PC-9 (cell line): ENCODE results near the gene BTNL8. TPM values are rescaled to one million over a fixed set of nuclear protein-coding genes. Genes with fewer than 3 reads are reported as not detected.

Source experiments
- BruUV-seq: library from RNA; stranded (reverse); fragments of 400-500 nt; replicated peaks from 2 replicates; lab custom pipeline; 2021; lab: Mats Ljungman, UMichigan
- CTCF ChIA-PET: fragments of 300-600 bp; sonication (Branson Sonifier 250); formaldehyde crosslinking; loops from one replicate; lab custom pipeline; 2022; ENCODE audit warnings: antibody characterized with exemption; lab: Charles Lee
- POLR2A ChIA-PET: fragments of 300-600 bp; sonication (Branson Sonifier 250); formaldehyde crosslinking; loops from one replicate; lab custom pipeline; 2022; ENCODE audit warnings: antibody characterized with exemption; ENCODE audit not compliant: unreplicated experiment; lab: Charles Lee
- DNase-seq, 2 experiments: peaks; one replicate each; pipeline versions ENCODE4 v3.0.0 to v3.0.0-alpha.2; 2015 to 2022; ENCODE audit warnings: mixed read lengths in 1 of 2
- H2AFZ ChIP-seq: fragments of 200-600 bp; sonication (generic); 2 replicates; pipeline ENCODE4 v1.8.1; 2017; ENCODE audit warnings: antibody characterized with exemption
- H3F3A ChIP-seq: fragments of 200-600 bp; sonication (generic); 2 replicates; pipeline ENCODE4 v1.8.1; 2017; ENCODE audit warnings: antibody characterized with exemption, mild to moderate bottlenecking, low read depth; ENCODE audit not compliant: insufficient read depth
- H3K27ac ChIP-seq: fragments of 200-600 bp; sonication (generic); 2 replicates; pipeline ENCODE4 v1.6.1; 2016; ENCODE audit warnings: mixed run types
- H3K27me3 ChIP-seq: fragments of 200-600 bp; sonication (generic); 2 replicates; pipeline ENCODE4 v1.6.1; 2016; ENCODE audit warnings: low read depth, mixed run types; ENCODE audit not compliant: insufficient read depth
- H3K36me3 ChIP-seq: fragments of 200-600 bp; sonication (generic); 2 replicates; pipeline ENCODE4 v1.6.1; 2016; ENCODE audit warnings: low read depth, mixed run types
- H3K4me1 ChIP-seq: fragments of 200-600 bp; sonication (generic); replicated peaks from 2 replicates; pipeline ENCODE4 v1.6.1; 2016; ENCODE audit warnings: mixed run types; ENCODE audit not compliant: insufficient read depth
- H3K4me2 ChIP-seq: fragments of 200-600 bp; sonication (generic); 2 replicates; pipeline ENCODE4 v1.6.1; 2017; ENCODE audit warnings: mixed run types
- H3K4me3 ChIP-seq: fragments of 200-600 bp; sonication (generic); 2 replicates; pipeline ENCODE4 v1.6.1; 2016; ENCODE audit warnings: mixed run types
- H3K79me2 ChIP-seq: fragments of 200-600 bp; sonication (generic); 2 replicates; pipeline ENCODE4 v1.6.1; 2017; ENCODE audit warnings: low read depth, mixed run types
- H3K9me2 ChIP-seq: fragments of 200-600 bp; sonication (generic); 2 replicates; pipeline ENCODE4 v1.8.1; 2017; ENCODE audit warnings: mild to moderate bottlenecking; ENCODE audit not compliant: insufficient read depth
- H3K9me3 ChIP-seq: fragments of 200-600 bp; sonication (generic); 2 replicates; pipeline ENCODE4 v1.8.1; 2016; ENCODE audit warnings: low read depth; ENCODE audit not compliant: insufficient read depth
- H4K20me1 ChIP-seq: fragments of 200-600 bp; sonication (generic); 2 replicates; pipeline ENCODE4 v1.8.1; 2017; ENCODE audit not compliant: insufficient read depth
- EZH2 ChIP-seq: fragments of 200-600 bp; sonication (generic); IDR thresholded peaks from 2 replicates; pipeline ENCODE4 v1.8.0; 2017; ENCODE audit warnings: antibody characterized with exemption, low read depth
- intact Hi-C: fragments of 100-400 bp; cut with micrococcal nuclease; formaldehyde crosslinking; loops from one replicate; pipeline ENCODE4 v1.10.0; 2022; ENCODE audit not compliant: unreplicated experiment
- total RNA-seq: library from RNA; stranded (reverse); gene quantifications from 2 replicates; pipeline ENCODE4 v1.2.3, GENCODE V29; 2021
- TF ChIP-seq, protein P1 (sequence below): fragments of 200-600 bp; sonication (generic); conservative IDR thresholded peaks from 2 replicates; pipeline ENCODE4 v1.6.1; 2017; ENCODE audit warnings: mixed run types, antibody characterized with exemption, mild to moderate bottlenecking, moderate library complexity

BTNL8 gene
- total RNA-seq, 1 experiment from 2014 or later = not detected

DNA sequence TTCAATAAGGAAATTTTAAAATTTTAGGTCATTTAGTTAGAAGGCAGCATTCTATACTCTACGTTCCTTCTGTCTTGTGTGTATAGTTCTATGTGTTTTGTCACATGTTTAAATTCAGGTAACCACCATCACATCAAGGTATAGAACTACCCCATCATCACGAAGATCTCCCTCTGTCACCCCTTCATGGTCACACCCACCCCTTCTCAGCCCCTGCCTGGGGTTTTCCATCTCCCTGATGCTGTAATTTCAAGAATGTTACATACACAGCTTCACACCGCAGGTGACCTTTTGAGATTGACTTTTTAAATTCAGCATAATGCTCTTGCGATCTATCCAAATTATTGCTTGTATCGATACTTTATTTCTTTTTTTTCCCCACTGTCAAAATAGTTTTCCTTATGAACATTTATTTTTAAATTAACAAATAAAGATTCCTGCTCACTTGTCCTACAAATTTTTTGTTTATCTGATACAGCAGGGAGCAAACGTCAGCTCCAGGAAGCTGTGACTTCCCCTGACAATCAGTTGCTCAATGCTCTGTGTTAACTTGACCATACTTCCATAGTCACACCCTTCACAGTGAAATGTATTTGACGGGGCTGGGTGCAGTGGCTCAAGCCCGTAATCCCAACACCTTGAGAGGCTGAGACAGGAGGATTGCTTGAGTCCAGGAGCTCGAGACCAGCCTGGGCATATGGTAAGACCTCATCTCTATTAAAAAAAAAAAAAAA is 10.2 kb downstream of the BTNL8 start:
- CTCF ChIA-PET = no interaction called here
- peaks cover 26% of the 10 kb centered on the region for H3K27me3 ChIP-seq
- no TSS peak for BruUV-seq

DNA sequence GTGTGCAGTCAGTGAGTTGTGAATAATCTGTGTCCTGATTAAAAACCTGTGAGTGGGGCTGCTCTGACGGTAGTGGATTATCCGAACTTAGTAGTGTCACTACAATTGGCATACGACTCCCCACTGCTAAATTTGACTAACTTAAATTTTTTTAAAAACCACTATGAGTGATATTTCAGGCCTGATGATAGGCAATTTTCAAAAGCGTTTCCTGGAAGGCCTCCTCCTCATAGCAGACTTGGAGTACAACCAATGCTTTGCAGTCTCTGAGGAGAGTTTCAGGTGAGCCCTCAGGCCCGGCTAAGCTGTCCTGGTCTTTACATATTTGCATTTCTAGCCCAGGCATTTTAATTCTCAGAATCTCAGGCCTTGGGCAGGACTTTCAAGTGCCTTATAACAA is 10.8 kb downstream of the BTNL8 start:
- Histone ChIP-seq H2AFZ (no peak overlapping the region), H3K4me1 (no peaks in the 10 kb centered on the region), H3K9me2 (no peaks in the 10 kb centered on the region), H3K4me2 (no peak overlapping the region), H4K20me1 (no peaks in the 10 kb centered on the region), H3K27me3 (peaks cover 26% of the 10 kb centered on the region), H3K4me3 (no peak overlapping the region), H3K27ac (no peak overlapping the region), H3K36me3 (no peaks in the 10 kb centered on the region), H3K79me2 (no peaks in the 10 kb centered on the region), H3F3A (no peaks in the 10 kb centered on the region), H3K9me3 (no peaks in the 10 kb centered on the region)
- no TSS peak for BruUV-seq
- ChIA-PET POLR2A (no interaction called here), CTCF (no interaction called here)
- TF ChIP-seq, protein P1, sequence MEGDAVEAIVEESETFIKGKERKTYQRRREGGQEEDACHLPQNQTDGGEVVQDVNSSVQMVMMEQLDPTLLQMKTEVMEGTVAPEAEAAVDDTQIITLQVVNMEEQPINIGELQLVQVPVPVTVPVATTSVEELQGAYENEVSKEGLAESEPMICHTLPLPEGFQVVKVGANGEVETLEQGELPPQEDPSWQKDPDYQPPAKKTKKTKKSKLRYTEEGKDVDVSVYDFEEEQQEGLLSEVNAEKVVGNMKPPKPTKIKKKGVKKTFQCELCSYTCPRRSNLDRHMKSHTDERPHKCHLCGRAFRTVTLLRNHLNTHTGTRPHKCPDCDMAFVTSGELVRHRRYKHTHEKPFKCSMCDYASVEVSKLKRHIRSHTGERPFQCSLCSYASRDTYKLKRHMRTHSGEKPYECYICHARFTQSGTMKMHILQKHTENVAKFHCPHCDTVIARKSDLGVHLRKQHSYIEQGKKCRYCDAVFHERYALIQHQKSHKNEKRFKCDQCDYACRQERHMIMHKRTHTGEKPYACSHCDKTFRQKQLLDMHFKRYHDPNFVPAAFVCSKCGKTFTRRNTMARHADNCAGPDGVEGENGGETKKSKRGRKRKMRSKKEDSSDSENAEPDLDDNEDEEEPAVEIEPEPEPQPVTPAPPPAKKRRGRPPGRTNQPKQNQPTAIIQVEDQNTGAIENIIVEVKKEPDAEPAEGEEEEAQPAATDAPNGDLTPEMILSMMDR = no peak
- TF ChIP-seq EZH2 = no peak
- no peak for DNase-seq
- intact Hi-C loops = no loop called here

More for the DNA sequence above, 10.2 kb downstream of the BTNL8 start:
- POLR2A ChIA-PET = no interaction called here
- no peaks in the 10 kb centered on the region for H4K20me1 ChIP-seq
- H3K4me2 ChIP-seq = no peak overlapping the region
- intact Hi-C loops = no loop called here
- H3K79me2 ChIP-seq = no peaks in the 10 kb centered on the region
- no peak overlapping the region for H3K4me3 ChIP-seq
- no peaks in the 10 kb centered on the region for H3K36me3 ChIP-seq
- no peak overlapping the region for H2AFZ ChIP-seq
- no peaks in the 10 kb centered on the region for H3K9me2 ChIP-seq
- no peak for TF ChIP-seq EZH2
- TF ChIP-seq, protein P1 = no peak
- H3F3A ChIP-seq = no peaks in the 10 kb centered on the region
- H3K9me3 ChIP-seq = no peaks in the 10 kb centered on the region
- no peak overlapping the region for H3K27ac ChIP-seq
- DNase-seq = no peak
- H3K4me1 ChIP-seq = no peaks in the 10 kb centered on the region

DNA sequence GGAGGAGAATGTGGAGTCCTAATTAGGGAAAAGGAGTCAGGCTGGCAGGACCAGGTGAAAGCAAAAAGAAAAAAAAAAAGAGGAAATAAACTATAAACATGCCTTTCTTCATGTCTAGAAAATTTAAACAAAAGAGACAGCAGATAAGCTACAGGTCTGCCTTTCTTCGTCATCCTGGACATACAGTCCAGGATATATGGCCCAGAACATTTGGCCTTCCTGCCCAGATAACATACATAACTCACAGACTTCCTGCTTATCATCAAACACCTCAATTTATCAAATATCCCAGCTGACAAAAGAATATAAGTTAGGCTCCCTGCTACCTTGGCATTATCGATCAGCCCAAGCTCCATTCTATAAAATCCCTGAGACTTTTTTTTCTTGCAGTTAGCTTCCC is 11.2 kb downstream of the BTNL8 start:
- Histone ChIP-seq H3K27ac (no peak overlapping the region), H3K36me3 (no peaks in the 10 kb centered on the region), H3K9me3 (no peaks in the 10 kb centered on the region), H3K27me3 (peaks cover 26% of the 10 kb centered on the region), H3K4me2 (no peak overlapping the region), H3K79me2 (no peaks in the 10 kb centered on the region), H3K9me2 (no peaks in the 10 kb centered on the region), H3F3A (no peaks in the 10 kb centered on the region), H4K20me1 (no peaks in the 10 kb centered on the region), H3K4me1 (peaks cover under 1% of the 10 kb centered on the region; the same call in 1 of the 2 replicates), H3K4me3 (no peak overlapping the region), H2AFZ (no peak overlapping the region)
- TF ChIP-seq EZH2 = no peak
- TF ChIP-seq, protein P1 = no peak
- POLR2A ChIA-PET = no interaction called here
- no TSS peak for BruUV-seq
- CTCF ChIA-PET = no interaction called here
- no peak for DNase-seq
- intact Hi-C loops = no loop called here
